GM12873 (cell line): ENCODE measurements around the gene SCAF8.

Source experiments
- TF ChIP-seq, protein P1 (sequence below): IDR thresholded peaks from 2 replicates; pipeline ENCODE4 v1.5.1; 2012; ENCODE audit warnings: low read depth, mild to moderate bottlenecking, moderate library complexity, low read length, control low read depth; ENCODE audit not compliant: insufficient read depth; ENCODE audit errors: missing control alignments

Gene SCAF8

GRCh38 chr6:154878871-154879491 lies 145.8 kb downstream of the SCAF8 start:
- TF ChIP-seq, protein P1, sequence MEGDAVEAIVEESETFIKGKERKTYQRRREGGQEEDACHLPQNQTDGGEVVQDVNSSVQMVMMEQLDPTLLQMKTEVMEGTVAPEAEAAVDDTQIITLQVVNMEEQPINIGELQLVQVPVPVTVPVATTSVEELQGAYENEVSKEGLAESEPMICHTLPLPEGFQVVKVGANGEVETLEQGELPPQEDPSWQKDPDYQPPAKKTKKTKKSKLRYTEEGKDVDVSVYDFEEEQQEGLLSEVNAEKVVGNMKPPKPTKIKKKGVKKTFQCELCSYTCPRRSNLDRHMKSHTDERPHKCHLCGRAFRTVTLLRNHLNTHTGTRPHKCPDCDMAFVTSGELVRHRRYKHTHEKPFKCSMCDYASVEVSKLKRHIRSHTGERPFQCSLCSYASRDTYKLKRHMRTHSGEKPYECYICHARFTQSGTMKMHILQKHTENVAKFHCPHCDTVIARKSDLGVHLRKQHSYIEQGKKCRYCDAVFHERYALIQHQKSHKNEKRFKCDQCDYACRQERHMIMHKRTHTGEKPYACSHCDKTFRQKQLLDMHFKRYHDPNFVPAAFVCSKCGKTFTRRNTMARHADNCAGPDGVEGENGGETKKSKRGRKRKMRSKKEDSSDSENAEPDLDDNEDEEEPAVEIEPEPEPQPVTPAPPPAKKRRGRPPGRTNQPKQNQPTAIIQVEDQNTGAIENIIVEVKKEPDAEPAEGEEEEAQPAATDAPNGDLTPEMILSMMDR: no peak

DNA sequence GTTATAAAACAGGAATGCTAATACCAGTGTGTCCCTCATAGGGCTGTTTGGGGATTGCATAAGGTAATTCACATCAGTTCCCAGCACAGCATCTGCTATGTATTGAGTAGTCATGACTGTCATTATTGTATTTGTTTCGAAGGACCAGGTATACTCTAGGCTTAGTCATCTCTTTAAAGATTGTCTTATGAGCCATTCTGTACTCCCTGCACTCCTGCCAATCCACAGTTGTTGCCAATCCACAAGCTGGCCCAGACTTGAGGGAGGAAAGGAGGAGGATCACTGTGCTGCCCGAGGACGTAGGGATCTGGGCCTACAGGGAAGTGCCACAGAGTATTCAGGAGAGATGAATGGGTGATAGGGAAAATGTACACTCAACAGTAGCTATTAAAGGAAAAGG lies 148.9 kb downstream of the SCAF8 start:
- TF ChIP-seq, protein P1: no peak
